ENCODE measurements around the gene NANOS1. TPM values are rescaled to one million over a fixed set of nuclear protein-coding genes. Genes with fewer than 3 reads are reported as not detected.

The NANOS1 gene
- total RNA-seq, 1 donor from 2014 or later = 5.3 TPM

DNA sequence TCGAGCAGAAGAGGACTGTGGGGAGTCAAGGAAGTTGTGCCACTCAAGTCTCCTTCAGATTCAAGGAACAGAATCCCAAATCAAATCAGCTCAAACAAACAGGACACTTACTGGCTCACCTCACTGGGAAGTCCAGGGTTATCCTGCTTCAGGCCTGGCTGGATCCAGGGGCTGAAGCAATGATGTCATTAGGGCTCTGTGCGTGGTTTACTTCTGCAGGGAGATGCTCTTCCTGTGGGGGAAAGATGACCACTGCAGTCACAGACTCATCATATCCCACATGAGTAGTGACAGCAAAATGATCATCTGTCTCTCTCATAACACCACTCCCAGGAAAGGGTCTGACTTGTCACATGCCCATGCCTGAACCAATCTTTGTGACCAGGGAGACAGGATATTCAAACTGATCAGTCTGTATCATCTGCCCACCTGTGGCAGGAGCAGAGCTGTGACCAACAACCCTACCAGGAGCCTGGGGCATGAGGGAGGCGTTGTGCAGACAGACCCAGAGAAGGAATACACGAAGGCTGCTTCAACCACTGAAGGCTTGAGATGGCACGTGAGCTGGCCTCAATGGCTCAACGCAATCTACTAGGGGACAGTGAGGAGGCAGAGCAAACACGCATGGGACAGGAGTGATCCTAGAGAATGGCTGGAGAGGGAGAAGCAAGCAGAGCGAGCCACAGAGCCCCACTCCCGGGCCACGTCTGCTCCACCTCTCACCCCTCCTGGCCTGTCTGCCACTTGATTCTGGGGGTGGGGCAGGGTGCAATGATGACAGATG lies 27.6 kb upstream of the NANOS1 start:
- no peak for DNase-seq (ENCODE audit: low spot score in 2 of 2)
- H3K4me3 ChIP-seq = no peak overlapping the region
- H3K9me3 ChIP-seq = no peaks in the 10 kb centered on the region
- intact Hi-C loops (cut with DNase I) = no loop called here
- TF ChIP-seq, protein P1, sequence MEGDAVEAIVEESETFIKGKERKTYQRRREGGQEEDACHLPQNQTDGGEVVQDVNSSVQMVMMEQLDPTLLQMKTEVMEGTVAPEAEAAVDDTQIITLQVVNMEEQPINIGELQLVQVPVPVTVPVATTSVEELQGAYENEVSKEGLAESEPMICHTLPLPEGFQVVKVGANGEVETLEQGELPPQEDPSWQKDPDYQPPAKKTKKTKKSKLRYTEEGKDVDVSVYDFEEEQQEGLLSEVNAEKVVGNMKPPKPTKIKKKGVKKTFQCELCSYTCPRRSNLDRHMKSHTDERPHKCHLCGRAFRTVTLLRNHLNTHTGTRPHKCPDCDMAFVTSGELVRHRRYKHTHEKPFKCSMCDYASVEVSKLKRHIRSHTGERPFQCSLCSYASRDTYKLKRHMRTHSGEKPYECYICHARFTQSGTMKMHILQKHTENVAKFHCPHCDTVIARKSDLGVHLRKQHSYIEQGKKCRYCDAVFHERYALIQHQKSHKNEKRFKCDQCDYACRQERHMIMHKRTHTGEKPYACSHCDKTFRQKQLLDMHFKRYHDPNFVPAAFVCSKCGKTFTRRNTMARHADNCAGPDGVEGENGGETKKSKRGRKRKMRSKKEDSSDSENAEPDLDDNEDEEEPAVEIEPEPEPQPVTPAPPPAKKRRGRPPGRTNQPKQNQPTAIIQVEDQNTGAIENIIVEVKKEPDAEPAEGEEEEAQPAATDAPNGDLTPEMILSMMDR (IDR thresholded peaks at IDR 0.05) = no peak
- peaks cover 0 to 3% of the 10 kb centered on the region in 2 donors for H3K4me1 ChIP-seq
- no peaks in the 10 kb centered on the region for H3K36me3 ChIP-seq
- H3K27ac ChIP-seq = no peak overlapping the region
- no peaks in the 10 kb centered on the region for H3K27me3 ChIP-seq

DNA sequence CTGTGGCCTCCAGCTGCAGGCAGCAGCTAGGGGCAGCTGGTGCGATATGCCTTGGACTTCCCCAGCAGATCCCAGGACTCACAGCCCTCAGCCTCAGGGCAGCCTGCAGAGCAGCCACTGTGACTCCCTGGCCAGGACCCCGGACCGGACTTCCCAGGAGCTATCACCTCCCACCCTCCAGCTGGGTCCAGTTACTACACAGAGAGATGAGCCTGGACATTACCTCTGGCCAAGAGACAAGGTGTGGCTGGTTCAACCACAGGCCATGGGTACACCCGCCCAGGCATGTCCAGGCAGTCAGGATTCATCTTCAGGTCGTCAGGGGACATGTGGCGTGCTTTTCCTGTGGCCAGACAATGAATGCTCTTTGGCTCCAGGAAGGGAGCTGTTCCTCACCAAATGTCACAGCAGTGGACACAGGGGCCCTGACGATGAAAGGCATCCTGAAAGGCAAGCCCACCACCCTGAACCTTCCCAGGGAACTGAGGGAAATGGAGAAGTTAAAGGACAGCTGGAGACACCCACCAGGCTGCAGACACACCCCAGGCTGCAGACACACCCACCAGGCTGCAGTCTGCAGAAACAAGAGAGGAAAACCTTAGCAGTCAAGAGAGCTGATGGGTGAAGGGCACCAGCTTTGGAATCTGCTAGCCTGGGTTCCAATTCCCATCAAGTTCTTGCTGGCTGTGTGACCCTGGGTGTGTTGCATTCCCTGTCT lies 25.8 kb upstream of the NANOS1 start:
- intact Hi-C loops (cut with DNase I) = no loop called here
- peaks cover 0 to 7% of the 10 kb centered on the region in 2 donors for H3K4me1 ChIP-seq
- no peaks in the 10 kb centered on the region for H3K27me3 ChIP-seq
- no peak overlapping the region for H3K4me3 ChIP-seq
- no peak overlapping the region for H3K27ac ChIP-seq
- no peaks in the 10 kb centered on the region for H3K9me3 ChIP-seq
- no peak for DNase-seq (ENCODE audit: low spot score in 2 of 2)
- H3K36me3 ChIP-seq = no peaks in the 10 kb centered on the region
- TF ChIP-seq, protein P1 (IDR thresholded peaks at IDR 0.05) = no peak

DNA sequence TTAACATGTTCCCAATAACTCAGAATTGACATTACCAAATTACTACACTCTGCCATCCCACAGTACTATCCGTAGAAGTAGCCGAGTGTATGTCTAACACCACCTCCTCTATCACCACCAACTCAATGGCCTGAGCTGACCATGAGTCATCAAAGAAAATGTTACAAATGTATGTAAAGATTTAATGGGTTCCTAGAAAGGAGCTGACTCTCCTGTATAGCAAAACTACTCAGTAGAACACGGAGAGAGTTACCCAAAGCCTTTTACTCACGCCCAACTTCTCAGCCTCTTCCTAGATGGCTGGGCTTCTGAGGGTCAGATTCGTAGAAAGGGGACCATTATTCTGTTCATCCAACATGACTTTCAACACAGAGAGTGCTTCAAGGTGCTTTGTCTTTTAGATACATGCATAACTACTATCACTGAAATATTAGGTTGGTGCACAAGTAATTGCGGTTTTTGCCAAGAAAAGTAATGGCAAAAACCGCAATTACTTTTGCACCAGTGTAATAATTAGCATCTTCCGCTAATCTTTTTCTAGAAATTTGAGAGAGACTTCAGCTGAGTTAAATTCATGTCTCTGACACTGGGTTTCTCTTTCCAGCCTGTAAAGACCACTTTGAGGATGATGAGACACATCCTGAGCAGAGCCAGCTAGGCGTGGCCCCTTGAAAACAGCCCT lies 24.0 kb upstream of the NANOS1 start:
- H3K36me3 ChIP-seq = no peaks in the 10 kb centered on the region
- H3K4me1 ChIP-seq = peaks cover 0 to 7% of the 10 kb centered on the region in 2 donors
- no peaks in the 10 kb centered on the region for H3K9me3 ChIP-seq
- intact Hi-C loops (cut with DNase I) = loop anchor here (2.0 kb wide), 1 partner anchor 21 kb away; no protein-coding TSS in a partner anchor
- no peak overlapping the region for H3K4me3 ChIP-seq
- H3K27ac ChIP-seq = no peak overlapping the region
- TF ChIP-seq, protein P1 (IDR thresholded peaks at IDR 0.05) = no peak
- H3K27me3 ChIP-seq = no peaks in the 10 kb centered on the region
- no peak for DNase-seq (ENCODE audit: low spot score in 2 of 2)

DNA sequence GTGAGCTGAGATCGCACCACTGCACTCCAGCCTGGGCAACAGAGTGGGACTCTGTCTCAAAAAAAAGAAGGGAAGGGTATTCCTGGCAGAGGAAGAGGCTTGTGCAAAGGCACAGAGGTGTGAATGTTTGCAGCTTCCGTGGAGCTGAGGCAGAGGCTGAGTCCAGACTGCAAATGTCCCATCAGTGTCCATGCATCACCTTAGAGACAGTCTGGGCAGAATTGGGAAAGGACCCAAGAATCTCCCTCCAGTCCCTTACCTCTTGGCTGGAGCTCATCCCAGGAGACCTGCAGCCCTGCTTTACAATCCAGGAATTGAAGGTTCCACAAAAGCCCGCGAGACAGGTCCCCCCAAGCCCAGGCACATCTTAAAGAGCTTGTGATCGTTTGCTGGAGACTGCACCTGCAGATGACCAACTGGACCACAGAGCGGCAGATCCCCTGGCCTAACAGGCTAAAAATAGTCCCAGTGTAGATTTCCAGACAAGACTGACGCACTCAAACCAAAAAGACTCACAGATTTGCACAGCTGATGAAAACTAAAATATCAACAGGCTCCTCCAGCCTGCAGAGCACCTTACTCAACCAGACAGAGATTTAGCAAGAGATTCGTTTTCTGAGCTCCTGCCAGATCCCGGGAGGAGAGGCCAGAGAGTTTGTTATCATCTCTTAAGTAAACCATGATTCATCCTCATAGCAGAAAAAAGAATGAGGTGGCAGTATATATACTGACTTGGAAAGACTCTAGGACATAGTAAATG lies 22.9 kb upstream of the NANOS1 start:
- H3K9me3 ChIP-seq = no peaks in the 10 kb centered on the region
- H3K4me1 ChIP-seq = peaks cover 0 to 7% of the 10 kb centered on the region in 2 donors
- TF ChIP-seq, protein P1 (IDR thresholded peaks at IDR 0.05) = no peak
- no peak overlapping the region for H3K4me3 ChIP-seq
- intact Hi-C loops (cut with DNase I) = loop anchor here (2.0 kb wide), 1 partner anchor 20 kb away; no protein-coding TSS in a partner anchor
- peak in 1 of 2 donors; percentile 87 for DNase-seq (ENCODE audit: low spot score in 2 of 2)
- no peaks in the 10 kb centered on the region for H3K27me3 ChIP-seq
- no peaks in the 10 kb centered on the region for H3K36me3 ChIP-seq
- H3K27ac ChIP-seq = peak overlapping the region; percentile 3 to 4

DNA sequence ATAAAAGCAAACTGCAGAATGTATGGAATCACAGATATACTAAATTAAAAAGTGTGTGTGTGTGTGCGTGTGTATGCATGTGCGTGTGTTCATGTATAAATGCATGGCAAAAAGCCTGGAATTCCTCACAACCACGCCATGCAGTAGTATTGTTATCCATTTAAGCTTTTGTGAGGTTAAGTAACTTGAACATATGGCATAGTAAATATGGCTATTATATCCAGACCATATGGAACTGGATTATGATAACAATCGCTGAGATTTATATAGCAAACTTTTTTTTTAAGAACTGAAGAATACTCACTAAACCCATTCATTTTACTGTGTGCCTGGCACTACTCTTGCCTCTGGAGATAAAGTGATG lies 22.3 kb upstream of the NANOS1 start:
- intact Hi-C loops (cut with DNase I) = loop anchor here (2.0 kb wide), 1 partner anchor 20 kb away; no protein-coding TSS in a partner anchor
- TF ChIP-seq, protein P1 (IDR thresholded peaks at IDR 0.05) = no peak
- no peaks in the 10 kb centered on the region for H3K36me3 ChIP-seq
- no peaks in the 10 kb centered on the region for H3K9me3 ChIP-seq
- no peak overlapping the region for H3K4me3 ChIP-seq
- peaks cover 0 to 7% of the 10 kb centered on the region in 2 donors for H3K4me1 ChIP-seq
- peak overlapping the region in 1 of 2 donors; percentile 4 for H3K27ac ChIP-seq
- DNase-seq (ENCODE audit: low spot score in 2 of 2) = no peak
- H3K27me3 ChIP-seq = no peaks in the 10 kb centered on the region

Data from ascending aorta (tissue), 2 donors.